Small intestine (tissue), 7 donors: ENCODE data around the gene RUNX1. TPM values are rescaled to one million over a fixed set of nuclear protein-coding genes. Genes with fewer than 3 reads are reported as not detected.

ENCODE experiments used
- DNase-seq, 2 donors: peaks; one replicate each; pipeline versions ENCODE4 v3.0.0 to v3.0.0-alpha.2; 2013
- FAIRE-seq: peaks from 2 replicates; lab custom pipeline; 2012; peaks lifted over from hg19 to GRCh38; lab: Jason Lieb, UNC
- H3K27ac ChIP-seq, 3 donors: one replicate each; pipeline ENCODE4 v1.5.1; 2013; ENCODE audit warnings: low read length in 2 of 3, mild to moderate bottlenecking in 2 of 3, control low read depth in 1 of 3, inconsistent platforms in 1 of 3, low read depth in 1 of 3, moderate library complexity in 1 of 3
- H3K27me3 ChIP-seq, 3 donors: one replicate each; pipeline ENCODE4 v1.6.1; 2013; ENCODE audit warnings: low read length in 3 of 3, inconsistent platforms in 1 of 3; ENCODE audit not compliant: control insufficient read depth in 3 of 3, insufficient read depth in 3 of 3
- H3K36me3 ChIP-seq, 3 donors: one replicate each; pipeline ENCODE4 v1.6.1; 2013; ENCODE audit warnings: low read length in 3 of 3, inconsistent platforms in 1 of 3, low read depth in 1 of 3, mild to moderate bottlenecking in 1 of 3, moderate library complexity in 1 of 3; ENCODE audit not compliant: control insufficient read depth in 3 of 3, insufficient read depth in 2 of 3
- H3K4me1 ChIP-seq, 3 donors: one replicate each; pipeline ENCODE4 v1.6.1; 2013; ENCODE audit warnings: low read length in 2 of 3, inconsistent platforms in 1 of 3, low read depth in 1 of 3, mild to moderate bottlenecking in 1 of 3, moderate library complexity in 1 of 3; ENCODE audit not compliant: control insufficient read depth in 3 of 3, insufficient read depth in 2 of 3
- H3K4me3 ChIP-seq, 3 donors: one replicate each; pipeline ENCODE4 v1.5.1; 2013; ENCODE audit warnings: low read length in 3 of 3, control low read depth in 1 of 3, inconsistent platforms in 1 of 3, low read depth in 1 of 3, mild to moderate bottlenecking in 1 of 3, moderate library complexity in 1 of 3
- H3K9me3 ChIP-seq, 2 donors: one replicate each; pipeline ENCODE4 v1.6.1; 2013; ENCODE audit warnings: low read depth in 1 of 2, low read length in 1 of 2; ENCODE audit not compliant: control insufficient read depth in 2 of 2, insufficient read depth in 1 of 2
- WGBS, 3 donors: extraction: QIAGEN DNeasy Blood & Tissue Kit; methylation state at CpG; one replicate each; pipeline ENCODE4 v1.1.7; 2013; 5-methylcytosine and 5-hydroxymethylcytosine counted together
- polyA plus RNA-seq, 4 donors: library from polyadenylated mRNA; stranded (reverse) in 3 of 4; unstranded in 1 of 4; fragments of 200-250 nt in 3 of 4; fragments of 120-200 nt in 1 of 4; gene quantifications; one replicate each; pipeline versions ENCODE4 v1.2.1 to v1.2.3, GENCODE V29; 2013
- donor health status: healthy with polysubstance abuse.
- donor health status: control.
- donor health status: control.
- donor health status: Bipolar disorder and iron deficiency.
- donor health status: healthy.

The RUNX1 gene
- polyA plus RNA-seq, 4 donors: 2.5 to 6.2 (median 4.5) TPM

DNA sequence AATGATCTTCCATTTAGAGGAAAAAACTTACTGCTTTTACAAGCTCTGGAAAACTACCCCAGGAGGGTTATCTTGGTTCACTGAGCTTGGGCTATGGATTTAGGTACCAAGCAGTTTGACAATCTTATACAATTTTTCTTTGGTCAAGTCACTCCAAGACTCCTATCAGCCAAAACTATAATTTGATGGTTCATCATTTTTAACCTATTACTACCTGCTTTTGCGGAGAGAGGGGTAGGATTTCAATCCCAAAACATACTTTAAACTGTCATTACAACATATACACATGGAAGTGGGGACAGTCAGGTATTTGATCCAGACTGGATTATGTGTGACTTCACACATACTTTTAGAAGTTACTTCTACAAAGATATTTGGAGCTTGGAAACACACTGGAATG is 71.8 kb downstream of the RUNX1 start:
- DNase-seq (no peak), FAIRE-seq (no peak)
- WGBS, 3 donors: 94 to 98% (median 97%) methylated on average over 1 of the region's 1 CpG

GRCh38 chr21:34974162-34974981 is 74.7 kb downstream of the RUNX1 start:
- 50 to 63% (median 51%) methylated on average over 11 of the region's 11 CpGs for WGBS, 3 donors
- FAIRE-seq (no peak), DNase-seq (peak; percentile 26 to 72)
- Histone ChIP-seq H3K27ac (peak overlapping the region in 1 of 3 donors; percentile 36), H3K36me3 (no peaks in the 10 kb centered on the region), H3K9me3 (no peaks in the 10 kb centered on the region), H3K4me1 (peaks cover 0 to 8% (median 0%) of the 10 kb centered on the region in 3 donors), H3K27me3 (no peaks in the 10 kb centered on the region), H3K4me3 (no peak overlapping the region)

More for the DNA sequence above, 71.8 kb downstream of the RUNX1 start:
- no peaks in the 10 kb centered on the region for H3K9me3 ChIP-seq
- no peak overlapping the region for H3K4me3 ChIP-seq
- H3K27me3 ChIP-seq: no peaks in the 10 kb centered on the region
- peaks cover 0 to 13% (median 0%) of the 10 kb centered on the region in 3 donors for H3K4me1 ChIP-seq
- H3K27ac ChIP-seq: no peak overlapping the region
- no peaks in the 10 kb centered on the region for H3K36me3 ChIP-seq

DNA sequence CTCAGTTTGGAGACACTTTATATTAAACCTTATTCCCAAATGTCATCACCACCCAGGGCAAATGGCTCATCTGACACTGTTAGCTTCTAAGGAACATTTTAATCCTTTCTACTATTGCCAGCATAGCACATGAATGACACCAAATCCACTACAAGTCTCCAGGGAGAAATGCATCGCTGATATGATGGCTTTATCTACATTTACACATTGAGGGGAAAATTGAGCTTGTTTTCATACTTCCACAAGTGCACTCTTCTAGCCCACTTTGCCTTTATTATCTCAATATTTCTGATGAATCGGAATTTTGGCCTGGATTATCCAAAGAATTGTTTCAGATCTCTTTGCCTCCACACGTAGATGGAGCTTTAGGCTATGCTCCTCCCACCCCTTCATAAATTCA is 75.4 kb downstream of the RUNX1 start:
- H3K27me3 ChIP-seq: no peaks in the 10 kb centered on the region
- no peaks in the 10 kb centered on the region for H3K36me3 ChIP-seq
- DNase-seq: no peak
- H3K27ac ChIP-seq: no peak overlapping the region
- FAIRE-seq: no peak
- 90 to 93% (median 92%) methylated on average over 3 of the region's 3 CpGs for WGBS, 3 donors
- H3K9me3 ChIP-seq: no peaks in the 10 kb centered on the region
- peaks cover 0 to 6% (median 0%) of the 10 kb centered on the region in 3 donors for H3K4me1 ChIP-seq
- H3K4me3 ChIP-seq: no peak overlapping the region

DNA sequence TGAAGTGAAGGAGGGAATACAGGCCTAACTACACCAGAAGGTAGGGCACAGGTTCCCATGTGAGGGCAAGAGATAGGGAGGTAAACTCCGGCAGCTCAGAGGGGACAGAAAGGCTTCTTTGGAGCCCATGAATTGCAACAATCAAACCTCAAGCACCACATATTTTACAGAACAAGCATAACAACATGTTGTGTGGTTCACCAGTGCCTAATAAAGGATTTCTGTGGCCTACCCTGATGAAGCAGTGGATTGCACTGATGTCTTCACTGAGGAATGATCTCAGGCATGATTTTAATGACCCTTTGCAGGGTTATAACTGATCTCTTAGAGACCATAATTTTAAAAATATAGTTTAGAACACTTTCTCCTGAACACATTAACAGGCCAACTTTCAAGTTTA is 77.4 kb downstream of the RUNX1 start:
- H3K36me3 ChIP-seq: no peaks in the 10 kb centered on the region
- no peaks in the 10 kb centered on the region for H3K27me3 ChIP-seq
- WGBS, 3 donors: 85 to 95% (median 86%) methylated on average over 1 of the region's 1 CpG
- H3K4me3 ChIP-seq: no peak overlapping the region
- H3K9me3 ChIP-seq: no peaks in the 10 kb centered on the region
- H3K27ac ChIP-seq: no peak overlapping the region
- DNase-seq: no peak
- peaks cover 0 to 6% (median 0%) of the 10 kb centered on the region in 3 donors for H3K4me1 ChIP-seq
- no peak for FAIRE-seq

DNA sequence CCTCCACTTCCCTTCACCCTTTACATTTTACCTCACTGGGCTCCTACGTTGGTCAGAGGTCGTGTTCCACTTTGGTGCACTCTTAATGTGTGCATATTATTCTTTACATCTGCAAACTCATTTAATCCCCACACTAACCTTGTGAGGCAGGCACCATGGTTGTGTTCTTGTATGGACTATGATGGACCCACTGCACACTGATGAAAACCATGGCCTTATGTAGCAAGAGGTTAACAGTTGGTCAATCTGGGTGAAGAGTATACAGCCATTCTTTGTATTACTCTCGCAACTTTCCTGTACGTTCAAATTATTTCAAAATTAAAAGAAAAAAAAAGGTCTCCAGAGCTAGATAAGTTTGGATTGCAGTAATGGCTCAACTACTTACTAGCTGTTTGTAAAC is 78.5 kb downstream of the RUNX1 start:
- peaks cover 0 to 6% (median 0%) of the 10 kb centered on the region in 3 donors for H3K4me1 ChIP-seq
- 92 to 98% (median 93%) methylated on average over 4 of the region's 4 CpGs for WGBS, 3 donors
- no peaks in the 10 kb centered on the region for H3K36me3 ChIP-seq
- H3K27ac ChIP-seq: no peak overlapping the region
- DNase-seq (no peak), FAIRE-seq (no peak)
- no peaks in the 10 kb centered on the region for H3K27me3 ChIP-seq
- H3K4me3 ChIP-seq: no peak overlapping the region
- no peaks in the 10 kb centered on the region for H3K9me3 ChIP-seq

DNA sequence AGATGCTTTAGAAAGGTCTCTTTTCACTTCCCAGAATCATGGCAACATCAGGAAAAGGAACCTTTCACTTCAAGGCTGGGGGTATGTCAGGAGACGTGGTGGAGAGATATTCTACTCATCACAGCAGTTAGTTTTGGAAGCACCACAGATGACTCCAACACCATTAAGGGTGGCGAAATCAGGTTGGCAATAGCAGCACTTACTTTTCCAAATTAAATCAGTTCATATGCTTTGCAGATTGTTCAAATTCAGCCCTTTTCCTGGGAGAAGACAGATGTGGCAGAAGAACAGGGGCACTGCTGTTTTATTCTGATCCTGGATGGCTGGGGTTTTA is 79.0 kb downstream of the RUNX1 start:
- no peak overlapping the region for H3K4me3 ChIP-seq
- FAIRE-seq (no peak), DNase-seq (no peak)
- H3K27ac ChIP-seq: no peak overlapping the region
- H3K27me3 ChIP-seq: no peaks in the 10 kb centered on the region
- peaks cover 0 to 6% (median 0%) of the 10 kb centered on the region in 3 donors for H3K4me1 ChIP-seq
- H3K36me3 ChIP-seq: no peaks in the 10 kb centered on the region
- 86 to 91% (median 89%) methylated on average over 2 of the region's 2 CpGs for WGBS, 3 donors
- no peaks in the 10 kb centered on the region for H3K9me3 ChIP-seq

DNA sequence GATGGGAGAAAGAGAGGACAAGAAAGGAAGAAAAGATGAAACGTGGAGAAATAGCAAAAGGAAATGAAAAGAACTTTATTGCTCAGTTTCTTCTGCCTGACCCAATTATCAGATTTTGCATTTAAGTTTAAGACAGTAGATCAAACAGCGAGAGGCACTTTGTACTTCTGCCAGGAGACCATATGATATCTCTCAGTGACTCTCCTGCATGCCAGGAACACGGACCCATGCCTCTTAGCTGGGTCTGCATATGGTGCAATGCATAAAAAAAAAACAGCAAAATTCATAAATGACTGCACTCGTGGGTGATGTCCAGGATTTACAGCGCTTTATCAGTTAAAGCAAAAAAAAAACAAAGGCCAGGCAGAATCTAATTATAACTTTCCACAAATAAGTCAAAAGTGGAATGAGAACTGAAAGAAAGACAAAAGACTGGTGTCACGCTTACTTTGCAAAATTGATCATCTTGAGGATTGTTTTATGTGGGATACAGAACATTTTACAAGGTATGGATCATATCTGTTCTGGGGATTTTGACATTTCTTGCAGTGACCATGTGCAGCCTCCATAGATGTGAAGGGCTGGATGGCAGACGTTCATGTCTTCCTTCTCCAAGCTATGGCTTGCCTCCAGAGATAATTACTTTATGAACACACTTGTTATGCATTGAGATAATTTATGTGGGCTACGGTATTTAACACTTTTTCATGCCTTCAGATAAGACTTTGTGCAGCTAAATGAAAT is 79.5 kb downstream of the RUNX1 start:
- FAIRE-seq: no peak
- Histone ChIP-seq H3K4me3 (no peak overlapping the region), H3K9me3 (no peaks in the 10 kb centered on the region), H3K27me3 (no peaks in the 10 kb centered on the region), H3K36me3 (no peaks in the 10 kb centered on the region), H3K27ac (no peak overlapping the region), H3K4me1 (peaks cover 0 to 6% (median 0%) of the 10 kb centered on the region in 3 donors)
- DNase-seq: no peak
- 53 to 54% (median 54%) methylated on average over 8 of the region's 8 CpGs for WGBS, 3 donors

DNA sequence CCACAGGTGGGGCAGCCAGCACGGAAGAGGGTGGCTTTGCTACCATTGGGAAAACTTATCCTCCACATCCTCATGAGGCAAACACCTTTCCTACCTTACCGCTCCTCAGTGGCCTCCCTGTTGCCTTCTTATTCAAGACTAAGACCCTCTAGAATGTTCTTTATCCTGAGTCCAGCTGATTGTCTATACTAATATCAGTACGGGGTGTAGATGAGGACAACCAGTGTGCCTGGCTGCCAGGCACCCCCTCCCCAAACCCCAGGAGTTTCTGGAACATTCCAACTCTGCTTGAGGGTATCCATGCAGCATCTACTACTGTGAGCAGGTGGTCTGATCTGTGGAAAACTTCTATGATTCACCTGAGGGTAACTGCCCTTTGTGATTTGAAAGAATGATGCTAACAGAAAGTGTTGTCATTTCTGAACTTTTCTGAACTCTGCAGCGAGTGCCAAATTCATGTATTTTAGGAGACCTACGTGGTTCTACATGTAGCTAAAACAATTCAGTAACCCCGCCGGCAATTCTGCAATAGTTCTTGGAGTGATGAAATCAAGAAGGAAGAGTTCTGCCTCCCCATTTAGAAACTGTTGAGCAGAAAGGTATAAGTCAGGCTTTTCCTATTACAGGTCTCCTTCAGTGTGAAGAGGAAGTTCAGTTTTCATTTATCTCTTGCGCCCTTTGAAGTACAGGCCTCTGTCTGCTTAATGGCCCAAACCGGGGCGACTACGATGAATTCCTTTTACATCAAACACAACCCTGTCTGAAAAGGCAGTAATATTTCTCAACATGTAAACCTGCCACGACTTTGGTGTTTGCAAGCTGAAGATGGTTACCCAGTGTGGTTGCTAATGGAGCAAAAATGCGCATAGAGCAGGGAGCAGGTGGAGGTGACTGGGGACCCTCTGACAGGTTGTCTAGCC is 80.4 kb downstream of the RUNX1 start:
- no peak for DNase-seq
- H3K27ac ChIP-seq: peak overlapping the region in 1 of 3 donors; percentile 11
- H3K27me3 ChIP-seq: no peaks in the 10 kb centered on the region
- no peak overlapping the region for H3K4me3 ChIP-seq
- no peaks in the 10 kb centered on the region for H3K4me1 ChIP-seq
- H3K9me3 ChIP-seq: no peaks in the 10 kb centered on the region
- H3K36me3 ChIP-seq: no peaks in the 10 kb centered on the region
- 75 to 85% (median 76%) methylated on average over 13 of the region's 13 CpGs for WGBS, 3 donors
- no peak for FAIRE-seq
